Measurements from ENCODE around the gene LGALS1. TPM values are rescaled to one million over a fixed set of nuclear protein-coding genes. Genes with fewer than 3 reads are reported as not detected.

LGALS1 gene
- total RNA-seq, 1 experiment from 2014 or later, result 269 TPM

- POLR2A ChIA-PET (ENCODE audit: low non-redundant PET), result no interaction called here
- no peak for DNase-seq (ENCODE audit: low spot score)
- Histone ChIP-seq H3K27me3 (replicated peaks; ENCODE audit: insufficient read depth, low read depth, low read length, poor library complexity) (no peaks in the 10 kb centered on the region), H3K27ac (ENCODE audit: low read depth, low read length, poor library complexity, severe bottlenecking) (no peak overlapping the region), H3K4me3 (ENCODE audit: low read depth, low read length, poor library complexity, severe bottlenecking) (no peak overlapping the region), H3K9me3 (ENCODE audit: low read depth, low read length, poor library complexity, severe bottlenecking) (no peaks in the 10 kb centered on the region), H3K36me3 (ENCODE audit: insufficient read depth, low read length, poor library complexity, severe bottlenecking) (no peaks in the 10 kb centered on the region), H3K4me1 (ENCODE audit: insufficient read depth, low read length, poor library complexity, severe bottlenecking) (peaks cover 24% of the 10 kb centered on the region)
- intact Hi-C loops (cut with micrococcal nuclease; ENCODE audit: unreplicated experiment), result loop anchor here (5.0 kb wide), 3 partner anchors 37 to 142 kb away; no protein-coding TSS in a partner anchor
- CTCF ChIA-PET, result no interaction called here
- BruUV-seq (replicated peaks), result no TSS peak
- TF ChIP-seq EZH2 (IDR thresholded peaks at IDR 0.05; ENCODE audit: borderline replicate concordance, low read depth, low read length, poor library complexity, severe bottlenecking), result no peak
- TF ChIP-seq CTCF (conservative IDR thresholded peaks at IDR 0.05; ENCODE audit: low read depth, low read length), result no peak
These were observed 4.2 kb downstream of the LGALS1 start for GRCh38 chr22:37679670-37680069.

GRCh38 chr22:37680191-37680851, 4.9 kb downstream of the LGALS1 start:
- H3K36me3 ChIP-seq (ENCODE audit: insufficient read depth, low read length, poor library complexity, severe bottlenecking), result no peaks in the 10 kb centered on the region
- no TSS peak for BruUV-seq (replicated peaks)

GRCh38 chr22:37681001-37681424, 5.6 kb downstream of the LGALS1 start:
- peaks cover 12% of the 10 kb centered on the region for H3K4me1 ChIP-seq (ENCODE audit: insufficient read depth, low read length, poor library complexity, severe bottlenecking)
- no peak for DNase-seq (ENCODE audit: low spot score)
- no peak for TF ChIP-seq EZH2 (IDR thresholded peaks at IDR 0.05; ENCODE audit: borderline replicate concordance, low read depth, low read length, poor library complexity, severe bottlenecking)
- no peak for TF ChIP-seq CTCF (conservative IDR thresholded peaks at IDR 0.05; ENCODE audit: low read depth, low read length)
- no peak overlapping the region for H3K4me3 ChIP-seq (ENCODE audit: low read depth, low read length, poor library complexity, severe bottlenecking)
- BruUV-seq (replicated peaks), result no TSS peak
- H3K27me3 ChIP-seq (replicated peaks; ENCODE audit: insufficient read depth, low read depth, low read length, poor library complexity), result no peaks in the 10 kb centered on the region
- H3K9me3 ChIP-seq (ENCODE audit: low read depth, low read length, poor library complexity, severe bottlenecking), result no peaks in the 10 kb centered on the region
- intact Hi-C loops (cut with micrococcal nuclease; ENCODE audit: unreplicated experiment), result loop anchor here (5.0 kb wide), 2 partner anchors 39 to 144 kb away; no protein-coding TSS in a partner anchor
- CTCF ChIA-PET, result interaction anchor here (0.6 to 2.0 kb wide), 7 partner anchors 15 to 74 kb away, joined by 3 to 45 read pairs (median 4); partner anchors contain the start of genes GGA1 and PDXP
- H3K27ac ChIP-seq (ENCODE audit: low read depth, low read length, poor library complexity, severe bottlenecking), result no peak overlapping the region
- POLR2A ChIA-PET (ENCODE audit: low non-redundant PET), result no interaction called here
- H3K36me3 ChIP-seq (ENCODE audit: insufficient read depth, low read length, poor library complexity, severe bottlenecking), result no peaks in the 10 kb centered on the region

More at GRCh38 chr22:37680191-37680851, 4.9 kb downstream of the LGALS1 start:
- CTCF ChIA-PET, result interaction anchor here (1.0 to 2.0 kb wide), 3 partner anchors 19 to 37 kb away, joined by 4 to 45 read pairs (median 6); partner anchors contain the start of gene PDXP
- TF ChIP-seq EZH2 (IDR thresholded peaks at IDR 0.05; ENCODE audit: borderline replicate concordance, low read depth, low read length, poor library complexity, severe bottlenecking) (no peak), CTCF (conservative IDR thresholded peaks at IDR 0.05; ENCODE audit: low read depth, low read length) (no peak)
- no peaks in the 10 kb centered on the region for H3K27me3 ChIP-seq (replicated peaks; ENCODE audit: insufficient read depth, low read depth, low read length, poor library complexity)
- no peaks in the 10 kb centered on the region for H3K9me3 ChIP-seq (ENCODE audit: low read depth, low read length, poor library complexity, severe bottlenecking)
- POLR2A ChIA-PET (ENCODE audit: low non-redundant PET), result no interaction called here
- no peak for DNase-seq (ENCODE audit: low spot score)
- H3K4me3 ChIP-seq (ENCODE audit: low read depth, low read length, poor library complexity, severe bottlenecking), result no peak overlapping the region
- intact Hi-C loops (cut with micrococcal nuclease; ENCODE audit: unreplicated experiment), result loop anchor here (5.0 kb wide), 2 partner anchors 38 to 143 kb away; no protein-coding TSS in a partner anchor
- peaks cover 17% of the 10 kb centered on the region for H3K4me1 ChIP-seq (ENCODE audit: insufficient read depth, low read length, poor library complexity, severe bottlenecking)
- H3K27ac ChIP-seq (ENCODE audit: low read depth, low read length, poor library complexity, severe bottlenecking), result no peak overlapping the region

Measured in A673 (cell line).